Prostate gland (tissue), 2 donors: ENCODE measurements around the gene LIF.

Source experiments
- POLR2A ChIP-seq: fragments of 450-650 bp; IDR thresholded peaks from one replicate; pipeline ENCODE4 v1.6.1; 2016; ENCODE audit warnings: antibody characterized with exemption, mild to moderate bottlenecking
- POLR2AphosphoS5 ChIP-seq: sonication (generic); formaldehyde crosslinking; IDR thresholded peaks from one replicate; pipeline ENCODE4 v1.6.1; 2017; ENCODE audit warnings: antibody characterized with exemption
- TF ChIP-seq, protein P1 (sequence below), 4 experiments: fragments of 200-600 bp in 2 of 4; fragments of 450-650 bp in 2 of 4; sonication (generic) in 2 of 4; IDR thresholded peaks; 1 replicate in 3 of 4; 2 replicates in 1 of 4; pipeline ENCODE4 v1.5.1; 2016 to 2019; ENCODE audit warnings: antibody characterized with exemption in 4 of 4, mild to moderate bottlenecking in 2 of 4, moderate library complexity in 2 of 4

DNA sequence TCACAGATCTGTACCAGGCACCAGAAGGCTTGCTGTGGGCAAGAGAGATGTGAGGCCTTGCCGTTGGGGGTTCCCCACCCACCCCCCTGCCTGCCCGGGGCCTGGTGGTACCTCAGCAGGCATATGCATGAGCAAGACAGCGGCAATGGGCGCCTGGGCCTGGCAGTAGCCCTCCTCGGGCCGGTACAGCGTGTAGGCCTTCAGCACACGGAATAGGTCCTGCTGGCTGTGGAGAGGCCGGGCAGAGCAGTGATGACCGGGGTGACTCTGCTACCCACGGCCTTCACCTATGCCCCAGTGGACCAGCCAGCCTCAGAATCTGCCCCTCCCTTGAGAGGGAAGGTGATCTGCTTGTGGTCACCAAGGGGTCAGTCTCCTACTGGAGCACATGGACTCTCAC, 48.3 kb upstream of the LIF start:
- TF ChIP-seq, protein P1, sequence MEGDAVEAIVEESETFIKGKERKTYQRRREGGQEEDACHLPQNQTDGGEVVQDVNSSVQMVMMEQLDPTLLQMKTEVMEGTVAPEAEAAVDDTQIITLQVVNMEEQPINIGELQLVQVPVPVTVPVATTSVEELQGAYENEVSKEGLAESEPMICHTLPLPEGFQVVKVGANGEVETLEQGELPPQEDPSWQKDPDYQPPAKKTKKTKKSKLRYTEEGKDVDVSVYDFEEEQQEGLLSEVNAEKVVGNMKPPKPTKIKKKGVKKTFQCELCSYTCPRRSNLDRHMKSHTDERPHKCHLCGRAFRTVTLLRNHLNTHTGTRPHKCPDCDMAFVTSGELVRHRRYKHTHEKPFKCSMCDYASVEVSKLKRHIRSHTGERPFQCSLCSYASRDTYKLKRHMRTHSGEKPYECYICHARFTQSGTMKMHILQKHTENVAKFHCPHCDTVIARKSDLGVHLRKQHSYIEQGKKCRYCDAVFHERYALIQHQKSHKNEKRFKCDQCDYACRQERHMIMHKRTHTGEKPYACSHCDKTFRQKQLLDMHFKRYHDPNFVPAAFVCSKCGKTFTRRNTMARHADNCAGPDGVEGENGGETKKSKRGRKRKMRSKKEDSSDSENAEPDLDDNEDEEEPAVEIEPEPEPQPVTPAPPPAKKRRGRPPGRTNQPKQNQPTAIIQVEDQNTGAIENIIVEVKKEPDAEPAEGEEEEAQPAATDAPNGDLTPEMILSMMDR (IDR thresholded peaks at IDR 0.05), result no peak
- TF ChIP-seq POLR2AphosphoS5 (no peak), POLR2A (no peak)
